Activated CD4-positive, alpha-beta T cell treated with anti-CD3 and anti-CD28 coated beads for 24 hours (primary cell): ENCODE results near the gene CRX.
"Not testable (repeated sequence)": the region's sequence is repeated elsewhere in the genome, so short reads cannot be mapped to it uniquely, and the experiment has no call there.

ENCODE experiments used
- DNase-seq, 2 donors: peaks; one replicate each; pipeline ENCODE4 v3.0.0-alpha.2; 2020; ENCODE audit warnings: low read depth in 2 of 2

The CRX gene

GRCh38 chr19:47803671-47804070, 18.1 kb upstream of the CRX start:
- DNase-seq, result not testable (repeated sequence)

GRCh38 chr19:47804451-47804850, 17.3 kb upstream of the CRX start, which contains the start of gene TPRX1:
TPRX1 (minus strand) TSS chr19:47804551; CDS start chr19:47804539, 12 bp downstream.
- not testable (repeated sequence) for DNase-seq

GRCh38 chr19:47805313-47805712, 16.4 kb upstream of the CRX start:
- no peak for DNase-seq

- DNase-seq, result no peak
These were observed 15.3 kb upstream of the CRX start for GRCh38 chr19:47806435-47806834.

GRCh38 chr19:47813304-47813994, 8.3 kb upstream of the CRX start:
- peak; percentile 75 to 79 for DNase-seq

- DNase-seq, result no peak
These were observed 7.8 kb upstream of the CRX start for GRCh38 chr19:47813995-47814328.

GRCh38 chr19:47816270-47816669, 5.5 kb upstream of the CRX start:
- not testable (repeated sequence) for DNase-seq

GRCh38 chr19:47818221-47818620, 3.5 kb upstream of the CRX start:
- DNase-seq, result not testable (repeated sequence)

GRCh38 chr19:47819858-47820257, 1.9 kb upstream of the CRX start:
- DNase-seq, result no peak

GRCh38 chr19:47820410-47820809, 1.3 kb upstream of the CRX start:
- DNase-seq, result no peak

- no peak for DNase-seq
These were observed 2.7 kb downstream of the CRX start for GRCh38 chr19:47824396-47824795.

- no peak for DNase-seq
These were observed 5.1 kb downstream of the CRX start for GRCh38 chr19:47826800-47827199.

GRCh38 chr19:47832723-47833122, 11.0 kb downstream of the CRX start:
- no peak for DNase-seq

GRCh38 chr19:47836038-47836437, 14.3 kb downstream of the CRX start:
- DNase-seq, result no peak

- no peak for DNase-seq
These were observed 17.7 kb downstream of the CRX start for GRCh38 chr19:47839411-47839810.

GRCh38 chr19:47839913-47840312, 18.2 kb downstream of the CRX start:
- no peak for DNase-seq

GRCh38 chr19:47842941-47843340, 21.2 kb downstream of the CRX start:
- no peak for DNase-seq

- DNase-seq, result no peak
These were observed 26.7 kb downstream of the CRX start for GRCh38 chr19:47848425-47848822.

GRCh38 chr19:47848823-47849473, 27.2 kb downstream of the CRX start:
- peak; percentile 3 to 40 for DNase-seq

GRCh38 chr19:47853003-47853402, 31.3 kb downstream of the CRX start:
- no peak for DNase-seq

- DNase-seq, result no peak
These were observed 32.7 kb downstream of the CRX start for GRCh38 chr19:47854459-47854858.

GRCh38 chr19:47858231-47858630, 36.5 kb downstream of the CRX start:
- DNase-seq, result not testable (repeated sequence)

- DNase-seq, result not testable (repeated sequence)
These were observed 37.0 kb downstream of the CRX start, which contains the start of gene TPRX2 for GRCh38 chr19:47858646-47859285. TPRX2 (plus strand) TSS chr19:47859235; CDS start chr19:47859247, 12 bp downstream.
